Peyer's patch (tissue), 4 donors: ENCODE data around the gene PPA1. TPM values are rescaled to one million over a fixed set of nuclear protein-coding genes. Genes with fewer than 3 reads are reported as not detected.

Experiments used
- DNase-seq, 3 donors: peaks; one replicate each; pipeline ENCODE4 v3.0.0-alpha.2; 2017 to 2019
- H3K27ac ChIP-seq, 4 donors: fragments of 200-600 bp; sonication (generic); one replicate each; pipeline ENCODE4 v1.5.1; 2016 to 2019
- H3K27me3 ChIP-seq, 2 donors: fragments of 200-600 bp; sonication (generic); one replicate each; pipeline ENCODE4 v1.5.1; 2019
- H3K36me3 ChIP-seq, 3 donors: fragments of 200-600 bp; sonication (generic); one replicate each; pipeline ENCODE4 v1.5.1; 2016 to 2019
- H3K4me1 ChIP-seq, 4 donors: fragments of 200-600 bp; sonication (generic); one replicate each; pipeline ENCODE4 v1.5.1; 2016 to 2019
- H3K4me3 ChIP-seq, 4 donors: fragments of 200-600 bp; sonication (generic); 1 replicate in 3 of 4; 2 replicates in 1 of 4; pipeline ENCODE4 v1.5.1; 2016 to 2019; ENCODE audit warnings: mild to moderate bottlenecking in 1 of 4
- H3K9me3 ChIP-seq, 4 donors: fragments of 200-600 bp; sonication (generic); one replicate each; pipeline ENCODE4 v1.5.1; 2016 to 2019; ENCODE audit warnings: mild to moderate bottlenecking in 1 of 4
- CTCF ChIP-seq, 6 experiments: fragments of 450-650 bp in 4 of 6; fragments of 200-600 bp in 2 of 6; sonication (generic) in 1 of 6; IDR thresholded peaks; one replicate each; pipeline ENCODE4 v1.5.1; 2017 to 2019; ENCODE audit warnings: antibody characterized with exemption in 6 of 6, mild to moderate bottlenecking in 3 of 6, moderate library complexity in 1 of 6
- POLR2A ChIP-seq, 2 donors: fragments of 450-650 bp; IDR thresholded peaks; one replicate each; pipeline ENCODE4 v1.5.1; 2017; ENCODE audit warnings: antibody characterized with exemption in 2 of 2, mild to moderate bottlenecking in 2 of 2, moderate library complexity in 2 of 2
- total RNA-seq, 4 donors: library from RNA; depleted of rRNA; stranded (reverse); fragments of >200 nt; gene quantifications; one replicate each; pipeline ENCODE4 v1.1.0, GENCODE V29; 2016

Gene PPA1
- total RNA-seq, 4 donors from 2014 or later = 67.7 to 199 (median 110) TPM

- Histone ChIP-seq H3K9me3 (no peaks in the 10 kb centered on the region), H3K27me3 (no peaks in the 10 kb centered on the region), H3K4me1 (no peaks in the 10 kb centered on the region), H3K4me3 (no peak overlapping the region), H3K27ac (no peak overlapping the region), H3K36me3 (no peaks in the 10 kb centered on the region)
- DNase-seq = peak in 1 of 3 donors; percentile 69
- peak in 2 of 6 experiments; percentile 3 to 16 for TF ChIP-seq CTCF (IDR thresholded peaks at IDR 0.05)
- TF ChIP-seq POLR2A (IDR thresholded peaks at IDR 0.05) = no peak
These were observed 34.1 kb upstream of the PPA1 start for GRCh38 chr10:70267161-70267933.

GRCh38 chr10:70266701-70267100, 33.5 kb upstream of the PPA1 start:
- TF ChIP-seq CTCF (IDR thresholded peaks at IDR 0.05) (no peak), POLR2A (IDR thresholded peaks at IDR 0.05) (no peak)
- H3K4me3 ChIP-seq = no peak overlapping the region
- H3K9me3 ChIP-seq = no peaks in the 10 kb centered on the region
- no peaks in the 10 kb centered on the region for H3K4me1 ChIP-seq
- no peaks in the 10 kb centered on the region for H3K36me3 ChIP-seq
- no peak overlapping the region for H3K27ac ChIP-seq
- DNase-seq = no peak
- no peaks in the 10 kb centered on the region for H3K27me3 ChIP-seq

GRCh38 chr10:70266056-70266455, 32.8 kb upstream of the PPA1 start:
- DNase-seq = no peak
- Histone ChIP-seq H3K4me1 (no peaks in the 10 kb centered on the region), H3K27me3 (no peaks in the 10 kb centered on the region), H3K4me3 (no peak overlapping the region), H3K9me3 (no peaks in the 10 kb centered on the region), H3K36me3 (no peaks in the 10 kb centered on the region), H3K27ac (no peak overlapping the region)
- TF ChIP-seq POLR2A (IDR thresholded peaks at IDR 0.05) (no peak), CTCF (IDR thresholded peaks at IDR 0.05) (no peak)

- no peaks in the 10 kb centered on the region for H3K9me3 ChIP-seq
- no peak for TF ChIP-seq CTCF (IDR thresholded peaks at IDR 0.05)
- no peak for TF ChIP-seq POLR2A (IDR thresholded peaks at IDR 0.05)
- H3K27me3 ChIP-seq = no peaks in the 10 kb centered on the region
- H3K36me3 ChIP-seq = no peaks in the 10 kb centered on the region
- H3K4me3 ChIP-seq = no peak overlapping the region
- DNase-seq = no peak
- no peak overlapping the region for H3K27ac ChIP-seq
- no peaks in the 10 kb centered on the region for H3K4me1 ChIP-seq
These were observed 31.9 kb upstream of the PPA1 start for GRCh38 chr10:70265032-70265689.

- Histone ChIP-seq H3K36me3 (no peaks in the 10 kb centered on the region), H3K4me1 (no peaks in the 10 kb centered on the region)
- no peak for TF ChIP-seq POLR2A (IDR thresholded peaks at IDR 0.05)
These were observed 27.5 kb upstream of the PPA1 start for GRCh38 chr10:70260734-70261133.

GRCh38 chr10:70260259-70260658, 27.0 kb upstream of the PPA1 start:
- Histone ChIP-seq H3K36me3 (no peaks in the 10 kb centered on the region), H3K4me1 (peaks cover 0 to 4% (median 0%) of the 10 kb centered on the region in 4 donors), H3K27me3 (peaks cover 0 to 4% of the 10 kb centered on the region in 2 donors), H3K4me3 (no peak overlapping the region), H3K9me3 (no peaks in the 10 kb centered on the region), H3K27ac (no peak overlapping the region)
- DNase-seq = no peak
- TF ChIP-seq POLR2A (IDR thresholded peaks at IDR 0.05) (no peak), CTCF (IDR thresholded peaks at IDR 0.05) (no peak)

More at GRCh38 chr10:70260734-70261133, 27.5 kb upstream of the PPA1 start:
- Histone ChIP-seq H3K9me3 (no peaks in the 10 kb centered on the region), H3K27me3 (no peaks in the 10 kb centered on the region), H3K4me3 (no peak overlapping the region), H3K27ac (no peak overlapping the region)
- DNase-seq = no peak
